Stimulated activated CD4-positive, alpha-beta T cell treated with anti-CD3 and anti-CD28 coated beads, Interleukin-12 subunit alpha, Interleukin-12 subunit beta, amount 100 ng/mL, for 24 hours (primary cell): ENCODE results near the gene ABHD17B.

Experiments
- DNase-seq, 2 experiments: peaks; one replicate each; pipeline ENCODE4 v3.0.0-alpha.2; 2020; ENCODE audit warnings: low read depth in 2 of 2

The ABHD17B gene

GRCh38 chr9:71878327-71879274, 32.4 kb downstream of the ABHD17B start:
- no peak for DNase-seq

GRCh38 chr9:71876829-71877228, 34.2 kb downstream of the ABHD17B start:
- DNase-seq = no peak

- no peak for DNase-seq
Observed at GRCh38 chr9:71876106-71876505, 34.9 kb downstream of the ABHD17B start.

GRCh38 chr9:71875345-71875744, 35.6 kb downstream of the ABHD17B start:
- no peak for DNase-seq

- DNase-seq = no peak
Observed at GRCh38 chr9:71863631-71864030, 47.4 kb downstream of the ABHD17B start.

- DNase-seq = no peak
Observed at GRCh38 chr9:71861618-71862017, 49.4 kb downstream of the ABHD17B start.

GRCh38 chr9:71859939-71860338, 51.1 kb downstream of the ABHD17B start:
- no peak for DNase-seq

GRCh38 chr9:71858812-71859211, 52.2 kb downstream of the ABHD17B start:
- no peak for DNase-seq

GRCh38 chr9:71858102-71858798, 52.7 kb downstream of the ABHD17B start:
- no peak for DNase-seq

- no peak for DNase-seq
Observed at GRCh38 chr9:71857159-71857558, 53.8 kb downstream of the ABHD17B start.

GRCh38 chr9:71854811-71855210, 56.2 kb downstream of the ABHD17B start:
- no peak for DNase-seq

- DNase-seq = no peak
Observed at GRCh38 chr9:71853084-71853483, 57.9 kb downstream of the ABHD17B start.

GRCh38 chr9:71850996-71851395, 60.0 kb downstream of the ABHD17B start:
- DNase-seq = no peak

GRCh38 chr9:71847892-71848291, 63.1 kb downstream of the ABHD17B start:
- DNase-seq = no peak

- no peak for DNase-seq
Observed at GRCh38 chr9:71844808-71845207, 66.2 kb downstream of the ABHD17B start.

- no peak for DNase-seq
Observed at GRCh38 chr9:71839668-71840067, 71.3 kb downstream of the ABHD17B start.

GRCh38 chr9:71835596-71835995, 75.4 kb downstream of the ABHD17B start:
- no peak for DNase-seq

GRCh38 chr9:71830929-71831328, 80.1 kb downstream of the ABHD17B start:
- DNase-seq = no peak

GRCh38 chr9:71830153-71830552, 80.8 kb downstream of the ABHD17B start:
- no peak for DNase-seq

GRCh38 chr9:71826279-71826678, 84.7 kb downstream of the ABHD17B start:
- DNase-seq = no peak

- DNase-seq = no peak
Observed at GRCh38 chr9:71824257-71824656, 86.7 kb downstream of the ABHD17B start.

- DNase-seq = no peak
Observed at GRCh38 chr9:71822935-71823334, 88.1 kb downstream of the ABHD17B start.

- no peak for DNase-seq
Observed at GRCh38 chr9:71822456-71822855, 88.5 kb downstream of the ABHD17B start.
